GM18507 (cell line): ENCODE data around the gene MYBPC3.
"Not testable (repeated sequence)": the region's sequence is repeated elsewhere in the genome, so short reads cannot be mapped to it uniquely, and the experiment has no call there.

Experiments used
- DNase-seq: peaks from one replicate; pipeline ENCODE4 v3.0.0; 2011; ENCODE audit warnings: low read depth; ENCODE audit not compliant: insufficient read length; ENCODE audit errors: extremely low spot score
- FAIRE-seq: peaks from 2 replicates; lab custom pipeline; 2011; peaks lifted over from hg19 to GRCh38; lab: Jason Lieb, UNC

The MYBPC3 gene

DNA sequence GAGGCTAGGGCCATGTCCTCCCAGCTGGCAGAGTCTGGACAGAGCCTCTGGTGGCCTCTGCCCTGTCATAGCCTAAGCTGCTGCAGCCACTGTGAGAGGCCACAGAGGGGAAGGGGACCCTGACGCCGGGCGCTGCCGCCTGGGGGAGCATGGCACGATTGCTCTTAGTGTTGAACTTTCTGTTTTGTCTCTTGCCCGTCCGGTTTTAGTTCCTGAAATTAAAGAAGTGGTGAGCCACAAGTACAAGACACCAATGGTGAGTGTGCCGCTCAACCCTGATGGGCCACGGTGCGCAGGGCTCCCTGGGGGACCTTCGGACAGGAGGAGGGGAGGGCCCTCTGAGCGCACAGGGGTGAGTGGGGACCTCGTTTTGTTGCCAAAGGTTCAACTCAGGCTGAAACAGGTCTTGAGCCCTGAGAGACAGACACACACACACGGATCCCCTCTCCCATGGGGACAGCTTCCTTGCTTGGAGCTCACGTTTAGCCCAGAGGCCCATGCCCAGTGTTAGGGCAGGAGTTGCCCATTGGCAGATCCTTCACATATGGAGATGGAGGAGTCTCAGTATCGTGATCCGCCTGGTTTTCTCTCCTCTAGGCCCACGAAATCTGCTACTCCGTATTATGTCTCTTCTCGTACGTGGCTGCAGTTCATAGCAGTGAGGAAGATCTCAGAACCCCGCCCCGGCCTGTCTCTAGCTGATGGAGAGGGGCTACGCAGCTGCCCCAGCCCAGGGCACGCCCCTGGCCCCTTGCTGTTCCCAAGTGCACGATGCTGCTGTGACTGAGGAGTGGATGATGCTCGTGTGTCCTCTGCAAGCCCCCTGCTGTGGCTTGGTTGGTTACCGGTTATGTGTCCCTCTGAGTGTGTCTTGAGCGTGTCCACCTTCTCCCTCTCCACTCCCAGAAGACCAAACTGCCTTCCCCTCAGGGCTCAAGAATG, 23.8 kb downstream of the MYBPC3 start:
- DNase-seq (peak; percentile 47), FAIRE-seq (peak; percentile 86)

DNA sequence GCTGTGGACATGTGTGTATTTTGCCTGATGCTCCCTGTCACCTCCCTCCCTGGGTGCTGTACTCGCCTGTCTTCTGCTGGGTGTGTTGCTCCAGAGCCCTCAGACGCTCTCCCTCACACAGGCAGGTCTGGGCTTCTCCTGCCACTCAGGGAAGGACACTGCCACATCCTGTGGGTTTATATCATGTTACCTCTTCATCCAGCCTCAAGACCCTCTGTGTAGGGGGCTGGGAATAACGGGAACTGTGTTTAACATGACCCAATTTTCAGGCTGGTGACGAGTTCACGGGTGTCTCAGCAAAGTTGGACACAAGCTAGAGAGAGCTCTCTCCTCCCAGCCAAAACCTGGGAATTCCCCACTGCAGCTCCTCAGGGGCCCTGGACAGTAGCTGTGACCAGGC, 24.6 kb downstream of the MYBPC3 start:
- no peak for DNase-seq
- no peak for FAIRE-seq

DNA sequence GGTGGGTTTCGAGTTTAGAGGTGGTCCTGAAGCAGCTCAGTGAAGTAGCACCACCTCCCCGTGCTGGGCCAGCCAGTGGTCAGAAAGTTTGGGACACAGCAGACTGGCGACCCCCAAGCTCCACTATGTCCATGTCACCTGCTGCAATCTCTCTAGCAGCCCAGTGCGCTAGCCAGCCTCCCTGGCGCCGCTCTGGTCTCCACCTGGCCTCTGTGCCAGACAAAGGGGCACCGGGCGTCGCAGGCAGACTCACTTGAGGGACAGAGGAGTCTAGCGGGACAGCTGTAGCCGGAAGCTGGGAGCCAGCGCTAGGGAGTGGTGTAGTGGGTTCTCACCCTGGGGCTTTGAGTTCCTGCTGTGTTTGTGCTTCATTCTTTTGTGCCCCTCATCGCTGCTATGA, 25.5 kb downstream of the MYBPC3 start:
- DNase-seq (no peak), FAIRE-seq (no peak)

DNA sequence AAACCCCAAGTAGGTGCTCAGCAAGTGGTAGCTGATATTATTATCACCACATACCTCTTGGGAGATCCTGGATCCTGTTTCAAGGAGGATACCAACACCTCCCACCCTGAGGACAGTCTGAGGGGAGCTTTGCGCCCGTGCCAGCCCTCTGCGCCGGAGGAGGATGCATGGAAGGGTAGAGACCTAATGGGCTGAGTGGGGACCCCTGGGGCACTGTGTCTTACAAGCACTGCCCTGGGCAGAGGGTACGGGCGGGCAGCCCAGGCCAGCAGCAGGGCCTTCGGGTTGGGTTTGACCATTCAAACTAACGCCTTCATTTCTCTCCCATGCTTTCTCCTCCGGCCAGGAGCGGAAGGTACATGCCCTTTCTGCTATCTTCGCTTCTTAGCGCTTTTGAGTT, 26.3 kb downstream of the MYBPC3 start:
- DNase-seq (no peak), FAIRE-seq (no peak)

DNA sequence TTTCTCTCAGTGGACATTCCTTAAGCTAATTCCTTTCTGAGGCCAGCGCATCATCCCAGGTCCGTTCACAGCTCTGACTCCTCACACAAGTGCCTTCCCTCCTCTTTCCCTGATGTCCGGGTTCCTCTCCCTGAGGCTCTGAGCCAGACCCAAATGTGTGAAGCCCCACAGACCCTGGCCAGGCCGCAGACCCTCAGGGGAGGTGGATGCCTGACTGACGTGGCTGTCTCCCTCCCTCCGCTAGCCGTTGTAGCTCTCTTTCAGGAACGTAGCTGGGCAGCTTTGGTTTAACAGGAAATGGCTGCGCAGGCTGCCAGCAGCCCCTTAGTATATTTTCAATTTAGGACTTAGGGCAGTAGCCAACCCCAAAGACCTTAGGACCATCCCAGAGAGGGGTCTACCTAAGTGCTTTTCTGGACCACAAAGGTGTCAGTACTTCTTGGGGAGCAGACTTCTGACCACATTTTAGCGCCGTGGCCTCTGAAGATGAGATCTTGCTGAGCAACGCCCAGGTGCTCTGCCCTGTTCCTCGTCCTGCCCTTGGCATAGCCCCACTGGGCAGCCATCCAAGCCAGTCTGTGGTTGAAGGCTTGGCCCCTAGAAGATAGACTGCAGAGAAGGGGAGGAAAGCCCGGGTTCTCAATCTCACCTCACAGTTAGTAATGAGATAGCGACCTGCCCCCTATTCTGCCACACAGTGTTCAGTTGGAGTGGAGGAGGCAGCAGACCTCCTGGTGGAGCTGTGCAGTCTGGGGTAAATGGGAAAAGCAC, 27.0 kb downstream of the MYBPC3 start:
- FAIRE-seq (no peak), DNase-seq (no peak)

DNA sequence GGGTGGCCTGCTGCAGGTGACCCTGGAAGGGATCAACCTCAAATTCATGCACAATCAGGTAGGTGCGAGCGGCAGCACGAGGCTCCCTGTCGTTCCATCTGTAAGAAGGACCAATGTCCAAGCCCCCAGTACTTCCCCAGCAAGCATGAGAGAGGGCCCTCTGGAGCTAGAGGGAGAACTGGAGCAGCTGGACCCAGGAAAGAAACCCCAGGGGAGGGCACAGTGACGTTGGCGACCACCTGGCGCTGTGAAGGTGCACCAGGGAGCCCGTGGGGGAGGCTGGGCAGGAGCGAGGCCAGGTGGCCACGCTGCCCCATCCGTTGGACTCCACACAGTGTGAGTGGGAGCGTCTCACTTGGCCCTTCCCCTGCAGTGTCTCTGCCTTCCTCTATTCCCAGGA, 28.0 kb downstream of the MYBPC3 start:
- DNase-seq = no peak
- no peak for FAIRE-seq

DNA sequence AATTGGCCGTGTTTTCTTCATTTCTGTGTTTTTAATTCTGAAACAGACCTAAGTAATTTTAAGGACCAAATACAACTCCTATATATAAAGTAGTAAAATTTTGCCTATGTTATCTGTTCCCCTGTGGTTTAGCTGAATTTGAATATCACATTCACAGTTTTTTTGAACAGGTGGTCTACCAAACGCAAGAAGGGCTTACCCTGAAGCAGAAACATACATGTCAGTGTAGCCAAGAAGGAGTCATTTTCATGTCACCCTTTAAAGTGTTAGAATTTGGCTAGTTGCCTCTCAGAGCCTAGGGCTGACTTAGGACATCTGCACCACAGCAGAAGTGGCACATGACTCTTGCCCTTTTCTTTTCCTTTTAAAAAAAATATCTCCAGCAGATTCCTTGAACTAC, 34.3 kb downstream of the MYBPC3 start:
- FAIRE-seq (no peak), DNase-seq (no peak)

DNA sequence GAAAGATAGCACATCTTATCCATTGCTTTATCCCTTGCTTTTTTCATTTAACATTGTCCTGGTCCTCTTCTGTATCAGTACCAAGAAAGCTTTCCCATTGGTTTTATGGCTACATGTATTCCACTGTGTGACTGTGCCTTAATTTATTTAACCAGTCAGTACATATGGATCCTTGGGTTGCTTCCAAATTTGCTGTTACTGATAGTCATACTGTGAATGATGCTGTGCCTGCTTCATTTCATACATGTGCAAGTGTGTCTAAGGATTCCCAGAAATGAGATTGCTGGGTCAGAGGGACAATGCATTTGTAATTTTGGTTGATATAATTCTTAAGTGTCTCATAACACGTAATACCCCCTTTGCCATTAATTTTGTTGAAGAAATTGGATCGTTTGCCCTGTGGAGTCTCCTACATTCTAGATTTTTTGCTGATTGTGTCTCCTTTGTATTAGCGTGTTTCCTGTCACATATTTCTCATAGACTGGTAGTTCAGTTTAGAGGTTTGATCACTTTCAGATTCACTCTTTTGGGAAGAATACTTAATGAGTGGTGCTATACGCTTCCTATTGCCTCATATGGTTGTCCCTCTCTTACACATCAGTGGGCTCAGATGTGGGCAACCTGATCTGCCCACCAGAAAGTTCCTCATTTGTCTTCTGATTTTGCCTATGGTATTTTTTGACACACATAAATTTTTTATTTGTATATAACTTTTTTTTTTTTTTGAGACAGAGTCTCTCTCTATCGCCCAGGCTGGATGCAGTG, 35.3 kb downstream of the MYBPC3 start:
- DNase-seq (no peak), FAIRE-seq (peak; percentile 75)

DNA sequence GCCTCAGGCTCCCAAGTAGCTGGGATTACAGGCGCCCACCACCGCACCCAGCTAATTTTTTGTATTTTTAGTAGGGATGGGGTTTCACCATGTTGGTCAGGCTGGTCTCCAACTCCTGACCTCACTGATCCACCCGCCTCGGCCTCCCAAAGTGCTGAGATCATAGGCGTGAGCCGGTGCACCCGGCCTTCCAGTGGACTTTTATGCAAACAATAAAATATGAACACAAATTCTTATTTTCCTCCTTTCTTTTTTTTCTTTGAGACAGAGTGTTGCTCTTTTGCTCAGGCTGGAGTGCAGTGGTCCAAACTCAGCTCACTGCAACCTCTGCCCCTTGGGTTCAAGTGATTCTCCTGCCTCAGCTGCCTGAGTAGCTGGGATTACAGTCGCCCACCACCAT, 36.0 kb downstream of the MYBPC3 start:
- not testable (repeated sequence) for FAIRE-seq, DNase-seq

DNA sequence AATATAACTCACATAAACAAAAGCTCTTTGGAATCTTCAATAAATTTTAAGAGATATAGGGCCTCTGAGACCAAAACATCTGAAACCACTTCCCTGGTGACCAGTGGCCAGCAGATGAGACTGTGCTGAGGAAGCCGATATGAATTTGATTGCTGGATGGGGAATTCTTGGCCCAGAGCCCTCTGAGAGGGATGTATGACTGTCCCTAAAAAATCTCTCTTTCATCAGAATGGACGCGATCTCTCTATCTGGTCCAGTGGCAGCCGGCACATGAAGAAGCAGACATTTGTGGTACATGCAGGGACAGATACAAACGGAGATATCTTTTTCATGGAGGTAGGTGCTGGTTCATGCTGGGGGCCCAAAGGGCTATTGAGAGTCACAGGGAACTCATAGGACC, 37.5 kb downstream of the MYBPC3 start:
- FAIRE-seq (no peak), DNase-seq (no peak)

DNA sequence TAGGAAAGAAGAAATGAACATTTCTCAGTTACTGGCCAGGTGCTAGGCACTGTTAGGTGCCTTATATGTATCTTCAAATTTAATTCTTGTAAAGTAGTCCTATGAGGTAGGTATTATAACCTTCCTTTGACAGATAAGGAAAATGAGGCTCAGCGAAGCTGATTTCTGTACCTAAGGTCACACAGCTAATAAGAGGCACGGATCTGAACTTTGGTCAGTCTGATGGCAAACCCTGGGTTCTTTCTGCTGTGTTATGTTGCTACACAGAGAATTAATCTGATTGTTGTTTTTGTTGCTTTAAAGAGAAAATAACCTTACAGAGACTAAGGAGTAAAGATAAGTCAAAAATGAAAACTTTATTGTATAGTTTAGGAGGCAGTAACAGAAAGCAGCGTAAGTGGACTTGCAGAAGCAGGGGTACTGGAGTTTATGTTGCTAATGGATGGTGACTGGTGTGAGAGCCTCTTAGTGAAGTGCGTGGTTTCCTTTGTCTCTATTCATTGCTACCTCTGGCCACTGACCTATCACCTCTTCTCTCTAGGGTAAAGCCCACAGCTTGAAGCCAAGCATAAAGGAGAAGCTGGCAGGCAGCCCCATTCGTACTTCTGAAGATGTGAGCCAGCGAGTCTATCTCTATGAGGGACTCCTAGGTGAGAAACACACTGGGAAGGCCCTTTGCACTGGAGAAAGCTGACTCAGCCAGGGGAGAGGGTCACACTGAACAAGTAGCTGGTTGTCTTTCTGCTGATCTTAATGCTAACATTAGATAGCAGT, 44.3 kb downstream of the MYBPC3 start:
- FAIRE-seq (no peak), DNase-seq (no peak)

DNA sequence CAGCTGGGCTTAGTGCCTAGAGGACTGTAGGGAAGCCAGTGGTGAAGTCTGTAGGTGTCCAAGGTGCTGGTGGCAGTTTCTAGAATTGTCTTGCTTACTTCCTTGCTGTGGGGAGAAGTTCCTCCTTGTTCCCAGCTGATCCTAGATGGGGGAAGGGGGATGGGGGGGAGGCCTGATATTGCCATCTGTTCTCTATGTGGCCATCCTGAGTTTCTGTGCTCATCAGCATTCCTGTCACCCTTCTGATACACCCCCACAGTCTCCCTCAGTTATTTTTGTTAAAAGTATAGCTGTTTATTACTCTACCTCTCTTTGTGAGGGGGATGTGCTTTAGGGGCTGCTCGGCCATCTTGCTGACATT, 46.0 kb downstream of the MYBPC3 start:
- DNase-seq (no peak), FAIRE-seq (no peak)

DNA sequence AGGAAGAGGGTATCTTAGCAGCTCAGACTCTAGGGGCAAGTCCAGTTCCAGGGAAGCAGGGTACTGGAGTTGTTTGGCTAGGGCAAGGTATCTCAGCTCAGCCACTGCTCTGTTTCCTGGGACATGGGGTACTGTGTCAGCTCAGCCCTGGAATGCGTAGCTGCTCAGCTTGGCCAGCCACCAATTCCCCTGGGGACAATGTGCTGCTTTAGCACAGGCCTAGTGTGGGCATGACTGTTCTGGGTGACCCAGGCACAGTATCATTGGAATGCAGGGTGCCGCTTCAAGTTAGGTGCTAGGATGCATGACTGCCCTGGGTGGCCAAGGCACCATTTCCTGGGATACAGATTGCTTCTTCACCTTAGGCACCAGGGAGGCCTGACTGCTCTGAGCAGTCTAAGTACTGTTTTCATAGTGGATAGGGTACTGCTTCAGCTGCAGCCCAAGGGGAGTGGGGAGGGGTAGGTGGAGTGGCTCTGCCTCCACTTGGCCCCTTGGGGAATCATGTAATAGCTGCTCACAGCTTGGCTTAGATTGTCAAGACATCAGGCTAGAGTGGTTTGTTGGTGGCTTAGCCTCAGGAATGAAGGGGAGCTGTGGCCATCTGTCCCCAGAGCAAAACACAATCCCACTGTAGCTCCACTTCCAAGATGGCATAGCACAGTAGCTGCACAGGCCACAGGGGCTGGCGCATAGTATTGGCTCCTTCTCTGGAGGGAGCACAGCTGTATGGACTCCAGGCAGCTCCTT, 46.6 kb downstream of the MYBPC3 start:
- DNase-seq (no peak), FAIRE-seq (no peak)

DNA sequence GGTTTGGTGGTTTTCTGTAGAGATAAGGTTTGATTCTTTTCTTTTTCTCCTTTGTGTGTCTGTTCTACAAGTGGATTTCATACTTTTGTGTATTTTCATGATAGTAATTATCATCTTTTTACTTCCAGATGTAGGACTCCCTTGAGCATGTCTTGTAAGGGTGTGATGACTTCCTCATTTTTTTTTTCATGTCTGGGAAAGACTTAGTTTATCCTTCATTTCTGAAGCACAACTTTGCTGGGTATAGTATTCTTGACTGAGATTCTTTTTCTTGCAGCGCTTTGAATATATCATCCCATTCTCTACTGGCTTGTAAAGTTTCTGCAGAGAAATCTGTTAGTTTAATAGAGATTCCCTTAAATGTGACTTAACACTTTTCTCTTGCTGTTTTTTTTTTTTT, 49.6 kb downstream of the MYBPC3 start:
- FAIRE-seq (no peak), DNase-seq (no peak)

DNA sequence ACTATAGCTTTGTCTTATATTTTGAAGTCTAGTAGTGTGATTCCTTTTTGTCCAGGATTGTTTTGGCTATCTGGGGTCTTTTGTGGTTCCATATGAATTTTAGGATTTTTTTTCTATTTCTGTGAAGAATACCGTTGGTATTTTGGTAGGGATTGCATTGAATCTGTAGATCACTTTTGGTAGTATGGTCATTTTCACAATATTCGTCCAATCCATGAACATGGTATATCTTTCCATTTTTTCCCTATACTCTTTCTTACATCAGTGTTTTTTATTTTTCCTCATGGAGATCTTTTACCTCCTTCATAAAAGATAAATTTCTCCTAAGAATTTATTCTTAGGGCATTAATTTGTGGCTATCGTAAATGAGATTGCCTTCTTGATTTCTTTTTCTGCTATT, 53.4 kb downstream of the MYBPC3 start:
- no peak for DNase-seq
- FAIRE-seq = no peak

DNA sequence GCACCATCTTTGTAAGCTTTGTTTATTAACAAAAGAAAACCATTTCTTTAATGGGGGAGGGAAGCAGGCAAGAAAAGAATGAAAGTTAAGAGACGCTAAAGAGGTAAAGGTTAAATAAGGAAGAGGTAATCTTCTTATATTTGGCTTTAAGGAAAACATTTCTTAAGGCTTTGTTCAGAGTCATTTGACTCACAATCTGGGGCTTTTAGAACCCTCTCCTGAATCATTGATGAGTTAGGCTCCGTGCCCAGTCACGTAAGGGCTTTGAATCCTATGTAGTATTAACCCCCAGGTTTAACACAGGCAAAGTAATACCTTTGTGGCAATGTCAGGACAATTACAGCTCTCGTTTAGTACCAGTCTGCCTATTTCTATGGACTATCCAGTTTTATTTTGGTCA, 56.5 kb downstream of the MYBPC3 start:
- DNase-seq (no peak), FAIRE-seq (no peak)

DNA sequence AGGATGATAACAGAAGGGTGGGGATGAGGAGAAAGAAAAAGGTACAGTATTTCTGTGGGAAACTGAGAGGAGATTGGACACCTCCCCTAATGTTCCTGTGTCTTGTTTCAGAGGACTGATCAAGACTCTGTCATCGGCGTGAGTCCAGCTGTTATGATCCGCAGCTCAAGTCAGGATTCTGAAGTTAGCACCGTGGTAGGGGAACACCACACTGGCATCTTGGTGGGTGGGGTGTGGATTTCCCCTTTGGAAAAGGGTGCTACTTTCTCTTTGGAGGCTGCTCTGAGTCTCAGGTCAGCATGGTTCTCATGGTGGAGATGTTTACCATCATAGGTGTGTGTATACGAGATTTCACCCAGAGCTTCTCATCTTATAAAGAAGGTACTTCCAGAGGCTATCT, 57.1 kb downstream of the MYBPC3 start:
- FAIRE-seq (no peak), DNase-seq (no peak)

DNA sequence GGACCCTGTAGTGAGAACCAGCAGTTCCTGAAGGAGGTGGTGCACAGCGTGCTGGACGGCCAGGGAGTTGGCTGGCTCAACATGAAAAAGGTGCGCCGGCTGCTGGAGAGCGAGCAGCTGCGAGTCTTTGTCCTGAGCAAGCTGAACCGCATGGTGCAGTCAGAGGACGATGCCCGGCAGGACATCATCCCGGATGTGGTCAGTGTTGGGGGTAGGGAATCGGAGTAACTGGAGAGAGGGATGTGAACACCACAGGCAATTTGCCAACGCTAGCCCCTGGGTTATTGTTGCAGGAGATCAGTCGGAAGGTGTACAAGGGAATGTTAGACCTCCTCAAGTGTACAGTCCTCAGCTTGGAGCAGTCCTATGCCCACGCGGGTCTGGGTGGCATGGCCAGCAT, 62.6 kb downstream of the MYBPC3 start:
- no peak for FAIRE-seq
- DNase-seq = no peak

DNA sequence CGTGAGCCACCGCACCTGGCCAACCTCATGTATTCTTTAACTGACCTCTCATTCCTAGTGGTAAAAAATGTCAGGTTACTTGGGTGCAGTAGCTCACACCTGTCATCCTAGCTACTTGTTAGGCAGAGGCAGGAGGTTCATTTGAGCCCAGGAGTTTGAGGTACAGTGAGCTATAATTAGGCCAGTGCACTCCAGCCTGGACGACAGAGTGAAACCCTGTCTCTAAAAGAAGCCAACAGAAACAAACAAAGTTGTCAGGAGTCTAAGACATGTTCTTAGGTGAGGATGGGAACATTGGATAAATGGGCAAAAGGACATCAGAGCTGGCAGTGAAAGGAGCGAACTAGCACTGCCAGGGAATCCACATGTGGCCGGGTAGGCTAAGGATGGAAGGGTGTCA, 64.4 kb downstream of the MYBPC3 start:
- DNase-seq (no peak), FAIRE-seq (no peak)
